DOHH2 (cell line): Measurements from ENCODE around the gene HIVEP2.

Experiments used
- H3F3A ChIP-seq: fragments of 200-600 bp; sonication (generic), shearing (Covaris generic); 2 replicates; pipeline ENCODE4 v1.6.0; 2016; ENCODE audit warnings: antibody characterized with exemption, mild to moderate bottlenecking; ENCODE audit not compliant: control insufficient read depth, insufficient read depth
- H3K27ac ChIP-seq: fragments of 200-600 bp; sonication (generic); 2 replicates; pipeline ENCODE4 v1.5.1; 2014; ENCODE audit warnings: low read depth, mild to moderate bottlenecking, low read length, moderate library complexity
- H3K27me3 ChIP-seq: fragments of 200-600 bp; sonication (generic); 2 replicates; pipeline ENCODE4 v1.6.1; 2014; ENCODE audit warnings: mild to moderate bottlenecking, low read length, mixed read lengths; ENCODE audit not compliant: control insufficient read depth
- H3K36me3 ChIP-seq: fragments of 200-600 bp; sonication (generic); 2 replicates; pipeline ENCODE4 v1.6.1; 2014; ENCODE audit warnings: mild to moderate bottlenecking, low read length, moderate library complexity, mixed read lengths; ENCODE audit not compliant: control insufficient read depth
- H3K4me1 ChIP-seq: fragments of 200-600 bp; sonication (generic); 2 replicates; pipeline ENCODE4 v1.6.1; 2014; ENCODE audit warnings: mild to moderate bottlenecking, low read length, mixed read lengths; ENCODE audit not compliant: control insufficient read depth
- H3K4me2 ChIP-seq: fragments of 200-600 bp; sonication (generic); 2 replicates; pipeline ENCODE4 v1.6.0; 2014; ENCODE audit warnings: mild to moderate bottlenecking, low read length, moderate library complexity
- H3K4me3 ChIP-seq: fragments of 200-600 bp; sonication (generic); 2 replicates; pipeline ENCODE4 v1.5.1; 2014; ENCODE audit warnings: mild to moderate bottlenecking, low read length, mixed read lengths
- H3K79me2 ChIP-seq: fragments of 200-600 bp; sonication (generic); 2 replicates; pipeline ENCODE4 v1.6.1; 2014; ENCODE audit warnings: mild to moderate bottlenecking, low read length, mixed read lengths; ENCODE audit not compliant: control insufficient read depth
- H3K9me2 ChIP-seq: fragments of 200-600 bp; sonication (generic); replicated peaks from 2 replicates; pipeline ENCODE4 v1.6.1; 2014; ENCODE audit warnings: mild to moderate bottlenecking, low read length, mixed read lengths; ENCODE audit not compliant: control insufficient read depth
- H3K9me3 ChIP-seq: fragments of 200-600 bp; sonication (generic); 2 replicates; pipeline ENCODE4 v1.6.1; 2014; ENCODE audit warnings: antibody characterized with exemption, low read length, mixed read lengths; ENCODE audit not compliant: control insufficient read depth, insufficient read depth
- H4K20me1 ChIP-seq: fragments of 200-600 bp; sonication (generic); 2 replicates; pipeline ENCODE4 v1.6.0; 2014; ENCODE audit warnings: low read depth, mild to moderate bottlenecking, antibody characterized with exemption, low read length, moderate library complexity; ENCODE audit not compliant: control insufficient read depth, insufficient read depth
- EZH2phosphoT487 ChIP-seq: fragments of 200-600 bp; sonication (generic); IDR thresholded peaks from 2 replicates; pipeline ENCODE4 v1.6.1; 2017; ENCODE audit warnings: borderline replicate concordance, mild to moderate bottlenecking, antibody characterized with exemption, low read length, moderate library complexity, mixed read lengths
- TF ChIP-seq, protein P1 (sequence below): fragments of 200-600 bp; sonication (generic); IDR thresholded peaks from one replicate; pipeline ENCODE4 v1.5.1; 2014; ENCODE audit warnings: antibody characterized with exemption, mild to moderate bottlenecking, low read depth, low read length; ENCODE audit not compliant: poor library complexity, severe bottlenecking

HIVEP2 gene

DNA sequence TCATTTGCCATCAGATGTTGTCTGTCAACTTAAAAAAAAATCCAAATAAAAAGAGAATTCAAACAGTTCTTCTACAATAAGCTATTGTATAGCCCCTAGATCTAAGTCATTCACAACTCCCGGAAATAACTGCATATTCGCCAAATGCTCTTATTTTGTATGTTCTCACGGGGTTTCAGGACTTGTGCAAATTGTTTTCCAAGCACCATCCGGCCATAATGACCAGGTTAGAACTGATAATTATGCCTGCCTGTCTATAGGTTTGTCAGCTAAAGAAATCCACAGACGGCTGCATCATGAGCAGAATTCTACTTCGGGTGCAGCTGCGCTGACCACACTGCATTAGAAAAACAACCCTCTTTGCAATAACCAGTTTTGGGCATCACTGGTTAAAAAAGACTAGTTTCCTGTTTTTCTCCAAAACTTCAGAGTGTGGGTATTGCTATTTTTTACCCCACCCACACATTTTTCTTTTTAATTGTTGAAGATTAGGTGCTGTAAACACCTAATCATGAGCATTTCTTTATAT, 87.7 kb downstream of the HIVEP2 start:
- TF ChIP-seq, protein P1, sequence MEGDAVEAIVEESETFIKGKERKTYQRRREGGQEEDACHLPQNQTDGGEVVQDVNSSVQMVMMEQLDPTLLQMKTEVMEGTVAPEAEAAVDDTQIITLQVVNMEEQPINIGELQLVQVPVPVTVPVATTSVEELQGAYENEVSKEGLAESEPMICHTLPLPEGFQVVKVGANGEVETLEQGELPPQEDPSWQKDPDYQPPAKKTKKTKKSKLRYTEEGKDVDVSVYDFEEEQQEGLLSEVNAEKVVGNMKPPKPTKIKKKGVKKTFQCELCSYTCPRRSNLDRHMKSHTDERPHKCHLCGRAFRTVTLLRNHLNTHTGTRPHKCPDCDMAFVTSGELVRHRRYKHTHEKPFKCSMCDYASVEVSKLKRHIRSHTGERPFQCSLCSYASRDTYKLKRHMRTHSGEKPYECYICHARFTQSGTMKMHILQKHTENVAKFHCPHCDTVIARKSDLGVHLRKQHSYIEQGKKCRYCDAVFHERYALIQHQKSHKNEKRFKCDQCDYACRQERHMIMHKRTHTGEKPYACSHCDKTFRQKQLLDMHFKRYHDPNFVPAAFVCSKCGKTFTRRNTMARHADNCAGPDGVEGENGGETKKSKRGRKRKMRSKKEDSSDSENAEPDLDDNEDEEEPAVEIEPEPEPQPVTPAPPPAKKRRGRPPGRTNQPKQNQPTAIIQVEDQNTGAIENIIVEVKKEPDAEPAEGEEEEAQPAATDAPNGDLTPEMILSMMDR, result no peak
- TF ChIP-seq EZH2phosphoT487, result no peak
- H3K4me3 ChIP-seq, result peak overlapping the region; percentile 65
- H3K9me3 ChIP-seq, result no peaks in the 10 kb centered on the region
- peak overlapping the region; percentile 79 for H3K27ac ChIP-seq
- H3K9me2 ChIP-seq, result no peaks in the 10 kb centered on the region
- H3K79me2 ChIP-seq, result peaks cover 41% of the 10 kb centered on the region
- peaks cover 8% of the 10 kb centered on the region for H3F3A ChIP-seq
- H3K27me3 ChIP-seq, result no peaks in the 10 kb centered on the region
- H3K4me1 ChIP-seq, result peaks cover 74% of the 10 kb centered on the region
- H3K36me3 ChIP-seq, result peaks cover 6% of the 10 kb centered on the region; the same call in 1 of the 2 replicates
- H4K20me1 ChIP-seq, result no peaks in the 10 kb centered on the region
- H3K4me2 ChIP-seq, result peak overlapping the region; percentile 86

DNA sequence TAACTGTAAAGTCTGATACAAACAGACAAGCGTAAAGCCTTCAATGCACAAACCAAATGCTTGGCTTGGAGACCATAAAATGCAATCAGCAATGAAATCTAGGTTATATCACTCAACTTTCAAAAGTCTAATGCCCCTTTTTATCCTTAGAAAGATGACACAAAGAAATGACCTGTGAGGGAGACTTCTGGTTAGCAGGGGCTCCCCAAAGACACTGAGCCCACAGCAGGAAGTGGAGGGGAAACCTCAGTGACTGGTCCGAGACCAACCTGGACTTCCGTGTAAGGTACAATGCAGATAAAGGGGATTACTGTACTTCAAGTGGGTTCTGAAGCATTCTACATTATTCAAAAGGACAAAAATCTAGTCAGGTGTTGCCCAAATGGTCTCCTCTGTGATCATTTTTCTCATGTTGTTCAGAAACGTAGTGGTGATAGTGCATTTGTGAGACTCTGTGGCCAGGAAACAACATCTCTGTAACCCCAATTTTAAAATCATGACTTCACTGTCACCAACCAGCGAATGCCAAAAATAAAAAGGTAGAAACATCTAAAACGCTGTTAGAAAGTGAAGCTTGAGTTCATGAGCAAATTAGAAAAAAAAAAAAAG, 88.2 kb downstream of the HIVEP2 start:
- Histone ChIP-seq H3K4me2 (peak overlapping the region; percentile 86), H3K79me2 (peaks cover 44% of the 10 kb centered on the region), H3F3A (peaks cover 8% of the 10 kb centered on the region), H3K4me1 (peaks cover 75% of the 10 kb centered on the region), H3K36me3 (peaks cover 6% of the 10 kb centered on the region; the same call in 1 of the 2 replicates), H3K27me3 (no peaks in the 10 kb centered on the region), H3K9me2 (no peaks in the 10 kb centered on the region), H3K9me3 (no peaks in the 10 kb centered on the region), H4K20me1 (no peaks in the 10 kb centered on the region), H3K4me3 (peak overlapping the region; percentile 65), H3K27ac (peak overlapping the region; percentile 79)
- TF ChIP-seq EZH2phosphoT487, result no peak
- TF ChIP-seq, protein P1, result no peak

GRCh38 chr6:142855893-142856623, 88.9 kb downstream of the HIVEP2 start:
- peak overlapping the region; percentile 86 for H3K4me2 ChIP-seq
- peaks cover 6% of the 10 kb centered on the region; the same call in 1 of the 2 replicates for H3K36me3 ChIP-seq
- H3K4me3 ChIP-seq, result peak overlapping the region; percentile 65
- H3K4me1 ChIP-seq, result peaks cover 79% of the 10 kb centered on the region
- H3K79me2 ChIP-seq, result peaks cover 50% of the 10 kb centered on the region
- H3F3A ChIP-seq, result peaks cover 6% of the 10 kb centered on the region
- no peak for TF ChIP-seq EZH2phosphoT487
- TF ChIP-seq, protein P1, result no peak
- no peaks in the 10 kb centered on the region for H3K27me3 ChIP-seq
- H3K9me2 ChIP-seq, result no peaks in the 10 kb centered on the region
- H3K27ac ChIP-seq, result peak overlapping the region; percentile 79
- H3K9me3 ChIP-seq, result no peaks in the 10 kb centered on the region
- H4K20me1 ChIP-seq, result no peaks in the 10 kb centered on the region
